Esophagus (tissue), 2 donors: ENCODE measurements around the gene IGF2BP1. TPM values are rescaled to one million over a fixed set of nuclear protein-coding genes. Genes with fewer than 3 reads are reported as not detected.

Source experiments
- H3K27ac ChIP-seq, 2 donors: one replicate each; pipeline ENCODE4 v1.5.1; 2013; ENCODE audit warnings: low read depth in 2 of 2, mild to moderate bottlenecking in 2 of 2, inconsistent platforms in 1 of 2, low read length in 1 of 2, moderate library complexity in 1 of 2
- H3K27me3 ChIP-seq, 2 donors: one replicate each; pipeline ENCODE4 v1.6.1; 2013; ENCODE audit warnings: low read length in 2 of 2, control low read depth in 1 of 2, mild to moderate bottlenecking in 1 of 2; ENCODE audit not compliant: insufficient read depth in 2 of 2, control insufficient read depth in 1 of 2
- H3K36me3 ChIP-seq, 2 donors: one replicate each; pipeline ENCODE4 v1.6.1; 2013; ENCODE audit warnings: low read length in 1 of 2; ENCODE audit not compliant: control insufficient read depth in 2 of 2, insufficient read depth in 2 of 2
- H3K4me1 ChIP-seq, 2 donors: one replicate each; pipeline ENCODE4 v1.6.1; 2013; ENCODE audit warnings: low read length in 1 of 2; ENCODE audit not compliant: control insufficient read depth in 2 of 2, insufficient read depth in 2 of 2
- H3K4me3 ChIP-seq, 2 donors: one replicate each; pipeline ENCODE4 v1.5.1; 2013; ENCODE audit warnings: low read length in 2 of 2, mild to moderate bottlenecking in 2 of 2, low read depth in 1 of 2, moderate library complexity in 1 of 2
- H3K9me3 ChIP-seq, 2 donors: one replicate each; pipeline ENCODE4 v1.6.1; 2013; ENCODE audit warnings: mild to moderate bottlenecking in 2 of 2, low read depth in 1 of 2, low read length in 1 of 2, moderate library complexity in 1 of 2; ENCODE audit not compliant: control insufficient read depth in 2 of 2, insufficient read depth in 1 of 2
- WGBS, 2 donors: extraction: QIAGEN DNeasy Blood & Tissue Kit; methylation state at CpG; one replicate each; pipeline ENCODE4 v1.1.7; 2013; 5-methylcytosine and 5-hydroxymethylcytosine counted together
- polyA plus RNA-seq, 2 donors: library from polyadenylated mRNA; stranded (reverse); fragments of 200-250 nt; gene quantifications; one replicate each; pipeline ENCODE4 v1.2.3, GENCODE V29; 2013
- donor health status: healthy with polysubstance abuse.
- donor health status: Bipolar disorder and iron deficiency.

The IGF2BP1 gene
- polyA plus RNA-seq, 2 donors = 0.01 TPM; not detected in 1

DNA sequence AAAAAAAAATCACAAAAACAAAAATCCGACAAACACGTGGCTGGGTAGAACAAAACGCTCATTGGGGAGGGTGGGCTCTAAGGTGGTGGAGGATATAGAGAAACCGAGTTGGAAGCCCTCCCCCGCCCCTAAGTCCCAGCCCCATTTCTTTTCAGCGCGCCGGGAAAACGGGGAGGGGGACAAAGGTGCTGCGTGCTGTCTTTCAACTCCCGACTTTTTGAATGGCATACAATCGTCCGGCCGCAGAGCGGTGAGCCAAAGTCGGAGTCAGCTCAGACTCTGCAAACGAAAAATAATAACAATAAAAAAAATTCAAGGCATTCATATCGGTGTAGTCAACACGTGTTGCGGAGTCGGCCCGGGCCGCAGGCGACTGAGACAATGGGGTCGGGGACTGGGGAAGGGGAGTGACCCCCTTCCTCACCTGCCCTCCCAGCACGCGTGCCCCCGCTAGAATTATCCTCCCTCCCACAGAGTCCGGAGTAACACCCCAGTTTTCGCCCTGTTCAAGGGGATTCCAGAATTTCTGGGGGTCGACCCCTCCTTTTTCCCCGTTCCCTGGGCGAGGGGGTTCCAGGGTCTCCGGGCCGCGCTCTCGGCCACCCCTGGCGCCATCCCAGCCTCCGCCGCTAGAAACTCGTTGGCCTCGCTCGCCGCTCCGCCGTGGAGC lies 1.7 kb upstream of the IGF2BP1 start:
- Histone ChIP-seq H3K4me3 (no peak overlapping the region), H3K4me1 (peaks cover 12 to 20% of the 10 kb centered on the region in 2 donors), H3K27me3 (peaks cover 0 to 51% of the 10 kb centered on the region in 2 donors), H3K36me3 (no peaks in the 10 kb centered on the region), H3K9me3 (peaks cover 0 to 8% of the 10 kb centered on the region in 2 donors), H3K27ac (no peak overlapping the region)
- WGBS, 2 donors = 8 to 10% methylated on average over 45 to 46 of the region's 46 CpGs

DNA sequence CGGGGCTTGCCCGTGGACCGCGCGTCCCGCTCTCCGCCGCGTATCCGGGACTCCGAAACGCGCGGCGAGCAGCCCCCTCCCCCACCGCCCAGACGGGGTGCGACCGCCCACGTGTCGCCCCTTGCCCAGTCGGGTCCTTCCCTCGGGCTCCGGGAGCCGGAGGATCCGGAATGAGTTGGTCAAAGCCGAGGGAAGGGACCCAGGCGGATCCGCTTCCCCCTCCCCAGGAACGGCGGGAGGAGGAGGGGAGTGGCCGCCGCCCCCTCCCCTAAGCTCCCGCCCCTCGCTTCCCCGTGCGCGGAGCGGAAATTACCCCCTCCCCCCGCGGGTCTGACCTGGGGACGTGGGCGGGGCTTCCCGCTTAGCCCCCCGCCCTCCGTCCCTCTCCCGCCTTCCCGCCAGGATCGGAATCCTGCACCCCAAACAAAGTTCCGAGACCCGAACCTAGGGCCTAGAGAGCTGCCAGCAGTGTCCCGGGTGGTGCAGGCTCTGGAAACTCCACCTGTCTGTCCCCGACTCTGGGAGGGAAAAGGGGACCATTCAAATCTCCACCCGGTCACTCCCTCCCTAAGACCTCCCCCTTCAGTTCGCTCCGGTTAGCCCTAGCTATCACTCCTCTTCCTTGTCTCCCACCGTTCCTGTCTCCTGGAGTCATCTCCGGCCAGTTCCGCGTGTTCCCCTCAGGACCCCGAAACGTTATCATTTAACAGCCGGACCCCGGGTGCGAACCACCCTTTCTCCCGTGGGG lies 1.0 kb upstream of the IGF2BP1 start:
- WGBS, 2 donors = 3 to 9% methylated on average over 62 to 66 of the region's 66 CpGs
- Histone ChIP-seq H3K4me3 (no peak overlapping the region), H3K27me3 (peaks cover 0 to 48% of the 10 kb centered on the region in 2 donors), H3K4me1 (peaks cover 12 to 20% of the 10 kb centered on the region in 2 donors), H3K27ac (no peak overlapping the region), H3K9me3 (peaks cover 0 to 8% of the 10 kb centered on the region in 2 donors), H3K36me3 (no peaks in the 10 kb centered on the region)

DNA sequence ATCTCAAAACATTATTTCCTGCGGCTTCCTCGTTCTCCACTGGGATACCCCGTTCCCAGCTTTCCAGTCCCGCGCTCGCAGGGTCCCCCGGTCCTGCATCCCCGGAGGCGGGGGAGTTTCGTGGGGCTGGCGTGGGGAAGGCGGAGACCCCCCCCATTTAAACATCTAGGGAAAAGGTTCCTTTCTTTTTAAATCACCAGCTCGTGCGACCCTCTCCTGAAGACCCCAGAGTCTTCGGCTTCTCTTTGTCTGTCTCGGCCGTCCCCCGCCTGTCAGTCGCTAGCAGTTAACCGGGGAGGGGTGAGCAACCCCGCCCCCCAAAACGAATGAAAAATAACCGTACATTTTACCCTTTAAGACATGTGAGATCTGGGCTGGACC lies 473 bp upstream of the IGF2BP1 start:
- WGBS, 2 donors = 4 to 6% methylated on average over 23 of the region's 23 CpGs
- Histone ChIP-seq H3K27ac (no peak overlapping the region), H3K27me3 (peaks cover 0 to 48% of the 10 kb centered on the region in 2 donors), H3K4me3 (no peak overlapping the region), H3K9me3 (peaks cover 0 to 8% of the 10 kb centered on the region in 2 donors), H3K36me3 (no peaks in the 10 kb centered on the region), H3K4me1 (peaks cover 12 to 20% of the 10 kb centered on the region in 2 donors)

DNA sequence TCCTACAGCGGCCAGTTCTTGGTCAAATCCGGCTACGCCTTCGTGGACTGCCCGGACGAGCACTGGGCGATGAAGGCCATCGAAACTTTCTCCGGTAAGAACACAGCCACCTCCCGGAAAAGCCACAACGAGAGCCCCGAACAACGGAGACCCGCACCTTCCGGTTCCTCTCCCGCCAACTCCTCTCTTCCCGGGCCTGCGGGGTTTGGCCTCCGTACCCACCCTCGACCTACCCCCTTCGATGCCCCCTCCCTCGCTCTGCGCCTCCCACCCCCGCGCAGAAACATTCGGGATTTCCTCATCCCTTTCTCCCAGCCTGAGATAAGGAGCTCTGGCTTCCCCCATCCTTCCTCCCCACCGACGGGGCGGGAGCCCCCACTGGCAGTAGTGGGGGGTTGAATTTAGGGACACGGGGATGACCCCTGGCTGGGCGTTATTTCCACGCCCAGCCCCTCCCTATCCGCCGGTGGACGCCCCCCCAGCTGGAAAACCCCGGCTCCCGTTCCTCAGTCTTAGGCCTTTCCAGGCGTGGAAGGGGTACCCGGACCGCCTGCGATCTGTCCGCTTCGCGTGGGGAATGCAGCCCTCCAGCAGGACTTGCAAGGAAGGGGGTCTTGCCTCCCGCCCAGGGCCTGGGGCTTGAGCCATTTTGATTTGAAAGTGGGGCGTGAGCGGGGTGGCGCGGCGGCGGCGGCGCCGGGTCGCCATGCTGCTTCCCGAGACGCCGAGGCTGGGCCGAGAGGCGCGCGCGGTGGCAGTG lies 822 bp downstream of the IGF2BP1 start:
- peak overlapping the region in 1 of 2 donors; percentile 30 for H3K4me3 ChIP-seq
- H3K36me3 ChIP-seq = no peaks in the 10 kb centered on the region
- peaks cover 0 to 48% of the 10 kb centered on the region in 2 donors for H3K27me3 ChIP-seq
- peaks cover 0 to 8% of the 10 kb centered on the region in 2 donors for H3K9me3 ChIP-seq
- H3K4me1 ChIP-seq = peaks cover 12 to 20% of the 10 kb centered on the region in 2 donors
- no peak overlapping the region for H3K27ac ChIP-seq
- WGBS, 2 donors = 6 to 8% methylated on average over 63 of the region's 63 CpGs

DNA sequence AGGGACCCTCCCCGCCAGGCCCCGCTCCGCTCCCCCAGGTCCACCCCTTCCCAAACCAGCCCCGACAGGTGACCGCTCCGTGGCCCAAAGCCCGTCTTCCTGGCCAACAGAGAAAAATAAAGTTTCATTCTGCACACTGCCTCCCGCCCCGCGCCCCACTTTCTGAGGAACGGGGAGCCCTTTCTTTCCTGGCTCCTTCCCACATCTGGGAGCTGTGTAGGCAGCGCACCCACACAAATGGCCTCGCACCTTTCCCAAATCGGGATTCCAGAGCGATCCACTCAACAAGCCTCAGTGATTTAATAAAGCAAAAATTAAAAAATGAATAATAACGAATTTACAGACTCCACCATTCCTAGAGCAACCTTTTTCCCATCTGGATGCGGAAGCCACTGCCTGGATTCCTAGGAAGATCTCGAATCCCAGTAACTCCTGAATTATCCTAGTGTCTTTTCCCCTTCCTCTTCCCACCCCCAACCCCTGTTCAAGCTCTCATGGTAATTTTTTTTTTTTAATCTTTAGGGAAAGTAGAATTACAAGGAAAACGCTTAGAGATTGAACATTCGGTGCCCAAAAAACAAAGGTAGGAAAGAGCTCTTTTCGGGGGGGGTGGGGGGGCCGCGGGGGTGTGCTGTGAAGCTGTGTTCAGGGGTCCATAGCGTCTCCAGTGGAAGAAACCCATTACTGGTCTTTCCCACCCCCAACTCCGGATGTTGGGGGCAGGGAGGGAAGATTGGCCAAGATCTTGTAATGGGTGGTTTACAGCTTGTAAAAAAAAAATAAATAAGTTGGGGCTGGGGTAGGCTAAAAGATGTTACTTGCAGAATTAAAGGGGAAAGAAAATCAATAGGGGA lies 1.6 kb downstream of the IGF2BP1 start:
- Histone ChIP-seq H3K36me3 (no peaks in the 10 kb centered on the region), H3K9me3 (peaks cover 0 to 8% of the 10 kb centered on the region in 2 donors), H3K27ac (no peak overlapping the region), H3K4me1 (peaks cover 12 to 20% of the 10 kb centered on the region in 2 donors), H3K4me3 (peak overlapping the region in 1 of 2 donors; percentile 14), H3K27me3 (peaks cover 0 to 53% of the 10 kb centered on the region in 2 donors)
- 18 to 21% methylated on average over 25 of the region's 25 CpGs for WGBS, 2 donors

DNA sequence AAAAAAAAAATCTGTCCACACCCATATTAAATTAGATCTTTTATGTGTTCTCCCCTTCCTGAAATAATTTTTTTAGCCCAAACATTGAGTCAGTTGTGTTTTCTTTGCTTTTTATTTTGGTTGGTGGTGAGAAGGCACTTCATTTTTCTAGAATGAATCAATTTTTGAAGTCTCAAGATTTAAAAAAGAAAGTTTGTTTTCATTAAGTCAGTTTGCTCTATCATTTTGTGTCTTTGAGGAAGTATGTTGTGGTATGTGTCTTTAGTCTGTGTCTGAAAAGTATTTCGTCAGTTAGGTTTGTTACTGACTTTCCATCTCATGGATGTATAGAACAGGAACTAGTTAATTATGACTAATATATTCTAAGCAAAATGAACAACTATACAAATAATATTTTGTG lies 3.8 kb downstream of the IGF2BP1 start:
- Histone ChIP-seq H3K36me3 (no peaks in the 10 kb centered on the region), H3K27ac (no peak overlapping the region), H3K4me3 (no peak overlapping the region), H3K9me3 (peaks cover 0 to 8% of the 10 kb centered on the region in 2 donors), H3K4me1 (peaks cover 9 to 16% of the 10 kb centered on the region in 2 donors), H3K27me3 (peaks cover 0 to 50% of the 10 kb centered on the region in 2 donors)
- WGBS, 2 donors = 69 to 73% methylated on average over 1 of the region's 1 CpG

DNA sequence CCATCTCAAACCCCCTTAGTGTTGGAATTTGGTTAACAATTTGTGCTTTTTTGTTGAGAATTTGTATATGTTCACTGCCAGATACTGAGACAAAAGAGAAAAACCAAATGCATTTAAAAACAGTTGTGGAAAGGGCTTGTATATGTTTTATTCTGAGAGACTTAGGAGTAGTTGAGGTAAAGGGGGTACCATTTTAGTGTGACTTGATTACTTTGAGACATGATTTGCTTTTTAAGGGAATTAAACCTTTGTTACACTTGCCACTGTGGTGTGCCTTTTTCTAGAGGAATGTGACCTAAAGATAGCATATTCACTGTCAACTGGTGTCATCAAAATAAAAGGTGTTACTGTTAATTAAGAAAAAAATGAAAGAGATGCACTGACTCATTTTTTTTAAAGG lies 4.5 kb downstream of the IGF2BP1 start:
- peaks cover 6 to 43% of the 10 kb centered on the region in 2 donors for H3K27me3 ChIP-seq
- peaks cover 0 to 8% of the 10 kb centered on the region in 2 donors for H3K9me3 ChIP-seq
- no peak overlapping the region for H3K27ac ChIP-seq
- H3K36me3 ChIP-seq = no peaks in the 10 kb centered on the region
- no peak overlapping the region for H3K4me3 ChIP-seq
- H3K4me1 ChIP-seq = peaks cover 9 to 14% of the 10 kb centered on the region in 2 donors

DNA sequence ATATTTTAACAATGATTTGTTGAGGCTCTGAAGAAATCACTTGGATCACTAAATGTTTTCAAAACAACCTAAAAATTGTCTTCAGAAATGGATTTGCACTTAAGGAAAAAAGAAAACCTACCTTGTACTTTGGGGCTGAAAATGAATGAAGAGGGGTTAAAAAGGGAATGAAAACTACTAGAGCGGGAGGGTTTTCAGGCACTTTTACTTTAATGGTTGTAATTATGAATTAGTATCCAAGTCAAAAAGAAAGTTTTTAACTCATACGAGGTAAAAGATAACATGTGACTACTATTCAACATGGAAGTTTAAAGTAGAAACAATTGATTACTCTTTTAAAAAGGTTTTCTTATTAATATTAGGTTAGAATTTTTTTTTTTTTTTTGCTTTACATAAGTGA lies 5.1 kb downstream of the IGF2BP1 start:
- Histone ChIP-seq H3K4me1 (peaks cover 6 to 13% of the 10 kb centered on the region in 2 donors), H3K27ac (no peak overlapping the region), H3K4me3 (no peak overlapping the region), H3K27me3 (peaks cover 8 to 36% of the 10 kb centered on the region in 2 donors), H3K9me3 (peaks cover 0 to 8% of the 10 kb centered on the region in 2 donors), H3K36me3 (no peaks in the 10 kb centered on the region)
- 83 to 84% methylated on average over 2 of the region's 2 CpGs for WGBS, 2 donors

DNA sequence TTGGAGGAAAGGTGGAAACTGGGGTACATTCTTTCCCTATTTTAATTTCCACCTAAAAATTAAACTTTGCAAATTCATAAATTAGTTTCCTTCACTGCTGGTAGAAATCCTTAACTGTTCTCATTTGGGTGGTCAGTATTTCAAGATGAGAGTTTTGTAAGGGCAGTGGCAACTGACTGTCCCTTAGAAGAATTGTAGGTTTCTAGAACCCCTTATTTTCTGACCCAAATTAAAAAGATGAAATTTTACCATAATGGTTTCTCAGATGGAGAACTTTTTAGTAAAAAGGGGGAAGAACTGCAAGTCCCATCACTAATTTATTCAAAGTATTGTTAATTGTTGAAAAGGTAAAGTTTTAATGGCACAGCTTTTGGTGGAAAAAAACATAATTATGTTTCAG lies 5.6 kb downstream of the IGF2BP1 start:
- Histone ChIP-seq H3K27me3 (peaks cover 8 to 32% of the 10 kb centered on the region in 2 donors), H3K9me3 (peaks cover 0 to 3% of the 10 kb centered on the region in 2 donors), H3K4me3 (no peak overlapping the region), H3K4me1 (peaks cover 1 to 9% of the 10 kb centered on the region in 2 donors), H3K36me3 (no peaks in the 10 kb centered on the region), H3K27ac (no peak overlapping the region)
